Endothelial cell of umbilical vein (primary cell): ENCODE results near the gene AGBL4. TPM values are rescaled to one million over a fixed set of nuclear protein-coding genes. Genes with fewer than 3 reads are reported as not detected.

ENCODE experiments used
- BruUV-seq: library from RNA; stranded (reverse); fragments of 400-500 nt; replicated peaks from 2 replicates; lab custom pipeline; 2021; lab: Mats Ljungman, UMichigan
- CTCF ChIA-PET: fragments of 300-600, 350-600 bp; sonication (Branson Sonifier 250); formaldehyde crosslinking; loops from one replicate; lab custom pipeline; 2021; ENCODE audit warnings: antibody characterized with exemption, inconsistent platforms; lab: Charles Lee
- POLR2A ChIA-PET: fragments of 300-600, 350-600 bp; sonication (Branson Sonifier 250); formaldehyde crosslinking; loops from one replicate; lab custom pipeline; 2021; ENCODE audit warnings: antibody characterized with exemption, inconsistent platforms; lab: Charles Lee
- DNase-seq: peaks from one replicate; pipeline ENCODE4 v3.0.0-alpha.2; 2011; ENCODE audit warnings: low read depth, low spot score
- FAIRE-seq: peaks from 2 replicates; lab custom pipeline; 2011; peaks lifted over from hg19 to GRCh38; lab: Jason Lieb, UNC
- H2AFZ ChIP-seq: 2 replicates; pipeline ENCODE4 v1.6.0; 2012; ENCODE audit warnings: low read depth, low read length, control low read depth, inconsistent platforms
- H3K27ac ChIP-seq: 2 replicates; pipeline ENCODE4 v1.5.1; 2011; ENCODE audit warnings: low read depth, mild to moderate bottlenecking, control low read depth, low read length, moderate library complexity; ENCODE audit not compliant: insufficient read depth
- H3K27me3 ChIP-seq, 2 experiments: 2 replicates each; pipeline versions ENCODE4 v1.6.0 to v1.6.1; 2011; ENCODE audit warnings: low read length in 2 of 2, mixed read lengths in 1 of 2; ENCODE audit not compliant: control insufficient read depth in 2 of 2, insufficient read depth in 2 of 2
- H3K36me3 ChIP-seq, 2 experiments: 2 replicates in 1 of 2; 3 replicates in 1 of 2; pipeline ENCODE4 v1.5.1; 2011; ENCODE audit warnings: low read length in 2 of 2, mild to moderate bottlenecking in 1 of 2, moderate library complexity in 1 of 2; ENCODE audit not compliant: control insufficient read depth in 2 of 2, insufficient read depth in 2 of 2; ENCODE audit errors: extremely low read depth in 1 of 2
- H3K4me1 ChIP-seq: 3 replicates; pipeline ENCODE4 v1.5.1; 2011; ENCODE audit warnings: mild to moderate bottlenecking, low read length; ENCODE audit not compliant: control insufficient read depth, insufficient read depth; ENCODE audit errors: extremely low read depth
- H3K4me2 ChIP-seq: 2 replicates; pipeline ENCODE4 v1.6.1; 2011; ENCODE audit warnings: low read length, control low read depth, mixed read lengths; ENCODE audit not compliant: insufficient read depth
- H3K4me3 ChIP-seq, 3 experiments: fragments of 200-600 bp in 1 of 3; sonication (generic), shearing (Covaris generic) in 1 of 3; replicated peaks in 1 of 3; 2 replicates each; pipeline ENCODE4 v1.5.1; 2011 to 2016; ENCODE audit warnings: control low read depth in 3 of 3, low read length in 3 of 3, mild to moderate bottlenecking in 2 of 3, inconsistent platforms in 1 of 3, low read depth in 1 of 3, moderate library complexity in 1 of 3; ENCODE audit not compliant: insufficient read depth in 1 of 3
- H3K79me2 ChIP-seq: 2 replicates; pipeline ENCODE4 v1.6.0; 2012; ENCODE audit warnings: low read length, inconsistent platforms; ENCODE audit not compliant: control insufficient read depth, insufficient read depth
- H3K9ac ChIP-seq: replicated peaks from 2 replicates; pipeline ENCODE3; 2011; ENCODE audit warnings: low read length, control low read depth; ENCODE audit not compliant: insufficient read depth; ENCODE audit errors: extremely low read depth
- H3K9me1 ChIP-seq: replicated peaks from 3 replicates; pipeline ENCODE4 v1.6.0; 2011; ENCODE audit warnings: mild to moderate bottlenecking, low read length; ENCODE audit not compliant: control insufficient read depth, insufficient read depth; ENCODE audit errors: extremely low read depth
- H3K9me3 ChIP-seq: replicated peaks from 2 replicates; pipeline ENCODE4 v1.5.1; 2012; ENCODE audit warnings: low read length, inconsistent platforms; ENCODE audit not compliant: control insufficient read depth, insufficient read depth
- H4K20me1 ChIP-seq: replicated peaks from 2 replicates; pipeline ENCODE3; 2011; ENCODE audit warnings: mild to moderate bottlenecking, low read length; ENCODE audit not compliant: control insufficient read depth, insufficient read depth; ENCODE audit errors: extremely low read depth
- CTCF ChIP-seq, 2 donors: IDR thresholded peaks; 1 replicate in 1 of 2; 2 replicates in 1 of 2; pipeline ENCODE4 v1.5.1; 2011; ENCODE audit warnings: low read length in 2 of 2, mild to moderate bottlenecking in 2 of 2, moderate library complexity in 2 of 2, control low read depth in 1 of 2, inconsistent platforms in 1 of 2, low read depth in 1 of 2; ENCODE audit not compliant: insufficient read depth in 1 of 2; ENCODE audit errors: extremely low read depth in 1 of 2
- EZH2 ChIP-seq: IDR thresholded peaks from 2 replicates; pipeline ENCODE4 v1.6.1; 2012; ENCODE audit warnings: borderline replicate concordance, low read depth, mild to moderate bottlenecking, moderate library complexity, low read length, inconsistent platforms; ENCODE audit not compliant: severe bottlenecking
- FOS ChIP-seq: IDR thresholded peaks from 2 replicates; pipeline ENCODE4 v1.6.1; 2011; ENCODE audit warnings: mild to moderate bottlenecking, low read length, moderate library complexity, borderline replicate concordance; ENCODE audit not compliant: insufficient read depth
- GATA2 ChIP-seq: IDR thresholded peaks from 2 replicates; pipeline ENCODE4 v1.7.0; 2011; ENCODE audit warnings: low read depth, mild to moderate bottlenecking, moderate library complexity, mixed read lengths, low read length; ENCODE audit not compliant: insufficient read length, insufficient read depth
- JUN ChIP-seq: IDR thresholded peaks from 2 replicates; pipeline ENCODE4 v1.6.1; 2011; ENCODE audit warnings: borderline replicate concordance, low read depth; ENCODE audit not compliant: insufficient read length, insufficient read depth
- MAX ChIP-seq: IDR thresholded peaks from 2 replicates; pipeline ENCODE4 v1.6.1; 2011; ENCODE audit not compliant: insufficient read depth, insufficient read length
- MYC ChIP-seq: IDR thresholded peaks from one replicate; pipeline ENCODE4 v1.6.1; 2011; ENCODE audit warnings: mild to moderate bottlenecking, low read depth, low read length
- POLR2A ChIP-seq: IDR thresholded peaks from 2 replicates; pipeline ENCODE4 v1.6.1; 2012; ENCODE audit warnings: low read depth, mild to moderate bottlenecking, control low read depth, low read length
- POLR2AphosphoS5 ChIP-seq: IDR thresholded peaks from 2 replicates; pipeline ENCODE4 v1.6.1; 2012; ENCODE audit warnings: low read depth, mild to moderate bottlenecking, control low read depth, low read length, moderate library complexity; ENCODE audit not compliant: insufficient read depth
- dilution Hi-C: fragments of 300-500 bp; cut with MboI; formaldehyde crosslinking; loops from one replicate; pipeline ENCODE4 v1.15.0; 2019; ENCODE audit warnings: low sequenced_read_pairs; ENCODE audit not compliant: extremely low pct_ligation_motif_present
- intact Hi-C: fragments of 100-400 bp; cut with micrococcal nuclease; formaldehyde crosslinking; loops from one replicate; pipeline ENCODE4 v1.10.0; 2022
- polyA plus RNA-seq, 4 experiments: library from polyadenylated mRNA; depleted of rRNA in 3 of 4; stranded (reverse) in 3 of 4; unstranded in 1 of 4; fragments of >200 nt; gene quantifications; 2 replicates each; pipeline versions ENCODE4 v1.2.1 to v1.2.3, GENCODE V29; 2011 to 2012; ENCODE audit warnings: missing spikeins in 1 of 4
- total RNA-seq: library from RNA; stranded (reverse); gene quantifications from 2 replicates; pipeline ENCODE4 v1.2.3, GENCODE V29; 2021

Gene AGBL4
- total and polyA plus RNA-seq, 2 donors (not counting 3 experiments of a cell fraction or from before 2014, with no cell fraction given): not detected

GRCh38 chr1:48720929-48721328, 1302.8 kb downstream of the AGBL4 start:
- TF ChIP-seq GATA2: no peak
- TF ChIP-seq JUN: no peak
- TF ChIP-seq FOS: no peak
- no peak for TF ChIP-seq MYC
- TF ChIP-seq CTCF (IDR thresholded peaks at IDR 0.05; ENCODE audit: extremely low read depth in 1 of 2, insufficient read depth in 1 of 2, low read depth in 1 of 2, low read length in 2 of 2): no peak
- no peak for TF ChIP-seq POLR2AphosphoS5
- no peak for TF ChIP-seq EZH2
- TF ChIP-seq POLR2A: no peak
- TF ChIP-seq MAX: no peak
- H3K36me3 ChIP-seq: no peaks in the 10 kb centered on the region
- H3K27ac ChIP-seq: no peak overlapping the region
- BruUV-seq: no TSS peak
- H3K79me2 ChIP-seq: no peaks in the 10 kb centered on the region
- CTCF ChIA-PET: no interaction called here
- H4K20me1 ChIP-seq: no peaks in the 10 kb centered on the region
- no peak overlapping the region for H3K9ac ChIP-seq
- no peaks in the 10 kb centered on the region for H3K9me1 ChIP-seq
- FAIRE-seq: no peak
- intact Hi-C loops (no loop called here), dilution Hi-C loops (no loop called here)
- no peaks in the 10 kb centered on the region for H3K4me1 ChIP-seq
- POLR2A ChIA-PET: no interaction called here
- DNase-seq: no peak
- no peak overlapping the region for H3K4me2 ChIP-seq
- no peak overlapping the region for H2AFZ ChIP-seq
- no peaks in the 10 kb centered on the region for H3K9me3 ChIP-seq
- no peak overlapping the region for H3K4me3 ChIP-seq
- H3K27me3 ChIP-seq: no peaks in the 10 kb centered on the region
